Mucosa of descending colon (tissue), 3 donors: Measurements from ENCODE around the gene TRIM14. TPM values are rescaled to one million over a fixed set of nuclear protein-coding genes. Genes with fewer than 3 reads are reported as not detected.

Source experiments
- ATAC-seq: fragments of 200-7000 bp; cut with Tn5 transposase; one replicate; pipeline ENCODE4 v1.9.1; 2020; ENCODE audit warnings: mild to moderate bottlenecking, moderate library complexity
- DNase-seq, 3 donors: peaks; one replicate each; pipeline ENCODE4 v3.0.0-alpha.2; 2020
- H3K36me3 ChIP-seq: fragments of 200-600 bp; one replicate; pipeline ENCODE4 v1.8.0; 2021; ENCODE audit warnings: low read depth, mild to moderate bottlenecking
- H3K4me1 ChIP-seq: fragments of 200-600 bp; one replicate; pipeline ENCODE4 v1.8.0; 2021; ENCODE audit warnings: low read depth, mild to moderate bottlenecking
- H3K4me3 ChIP-seq: fragments of 200-600 bp; one replicate; pipeline ENCODE4 v1.8.0; 2021; ENCODE audit warnings: mild to moderate bottlenecking
- H3K9me3 ChIP-seq: fragments of 200-600 bp; one replicate; pipeline ENCODE4 v1.8.0; 2021; ENCODE audit warnings: mild to moderate bottlenecking
- intact Hi-C, 2 donors: fragments of 100-400 bp; cut with DNase I in 1 of 2; cut with micrococcal nuclease in 1 of 2; formaldehyde crosslinking; loops; one replicate each; pipeline versions ENCODE4 v1.11.0 to v1.11.1; 2022; cut with DNase I, micrococcal nuclease
- total RNA-seq, 3 donors: library from RNA; stranded (reverse); fragmentation: NEBNext Ultra II Directional in 2 of 3; extraction: Animal tissue kit (Norgen Biotek cat#: 25700) in 2 of 3; gene quantifications; one replicate each; pipeline versions ENCODE4 v1.2.1 to v1.2.4, GENCODE V29; 2021 to 2023
- TF ChIP-seq, protein P1 (sequence below): fragments of 200-600 bp; IDR thresholded peaks from one replicate; pipeline ENCODE4 v1.8.0; 2022; ENCODE audit warnings: antibody characterized with exemption, mild to moderate bottlenecking
- donor health status: DM: no; HTN: no; CAD: no; lungs with moderate emphysema.
- donor health status: DM: no; HTN: no; CAD: no.
- donor health status: DM: no; HTN: yes; CAD: no.

Gene TRIM14
- total RNA-seq, 3 donors from 2014 or later = 44.9 to 67.2 (median 55.6) TPM

DNA sequence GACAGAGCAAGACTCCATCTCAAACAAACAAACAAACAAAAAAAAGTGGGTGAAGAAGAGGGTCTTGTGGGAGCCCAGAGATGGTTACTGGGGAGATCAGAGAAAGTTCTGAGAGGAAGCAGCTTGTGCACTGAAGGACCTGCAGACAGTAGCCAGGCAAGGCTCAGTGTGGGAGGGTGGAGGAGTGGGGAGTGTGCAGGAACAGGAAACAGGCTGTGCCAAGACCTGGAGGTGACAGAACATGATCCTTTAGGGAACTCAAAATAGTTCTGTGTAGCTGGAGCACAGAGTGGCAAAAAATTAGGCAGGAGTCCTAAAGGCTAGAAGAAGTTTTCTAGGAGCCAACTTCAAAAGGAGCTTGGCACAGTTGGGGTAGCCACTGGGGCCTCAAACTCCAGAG, 81.7 kb downstream of the TRIM14 start:
- DNase-seq = peak in 1 of 3 donors; percentile 52
- TF ChIP-seq, protein P1, sequence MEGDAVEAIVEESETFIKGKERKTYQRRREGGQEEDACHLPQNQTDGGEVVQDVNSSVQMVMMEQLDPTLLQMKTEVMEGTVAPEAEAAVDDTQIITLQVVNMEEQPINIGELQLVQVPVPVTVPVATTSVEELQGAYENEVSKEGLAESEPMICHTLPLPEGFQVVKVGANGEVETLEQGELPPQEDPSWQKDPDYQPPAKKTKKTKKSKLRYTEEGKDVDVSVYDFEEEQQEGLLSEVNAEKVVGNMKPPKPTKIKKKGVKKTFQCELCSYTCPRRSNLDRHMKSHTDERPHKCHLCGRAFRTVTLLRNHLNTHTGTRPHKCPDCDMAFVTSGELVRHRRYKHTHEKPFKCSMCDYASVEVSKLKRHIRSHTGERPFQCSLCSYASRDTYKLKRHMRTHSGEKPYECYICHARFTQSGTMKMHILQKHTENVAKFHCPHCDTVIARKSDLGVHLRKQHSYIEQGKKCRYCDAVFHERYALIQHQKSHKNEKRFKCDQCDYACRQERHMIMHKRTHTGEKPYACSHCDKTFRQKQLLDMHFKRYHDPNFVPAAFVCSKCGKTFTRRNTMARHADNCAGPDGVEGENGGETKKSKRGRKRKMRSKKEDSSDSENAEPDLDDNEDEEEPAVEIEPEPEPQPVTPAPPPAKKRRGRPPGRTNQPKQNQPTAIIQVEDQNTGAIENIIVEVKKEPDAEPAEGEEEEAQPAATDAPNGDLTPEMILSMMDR = no peak
- no peak overlapping the region for H3K4me3 ChIP-seq
- no peaks in the 10 kb centered on the region for H3K36me3 ChIP-seq
- no peaks in the 10 kb centered on the region for H3K9me3 ChIP-seq
- peak; percentile 73 for ATAC-seq
- intact Hi-C loops = loop anchor here in 1 of 2 donors (10.0 kb wide), 1 partner anchor 113 kb away; the partner anchor contains the start of gene TRMO
- peaks cover 11% of the 10 kb centered on the region for H3K4me1 ChIP-seq

DNA sequence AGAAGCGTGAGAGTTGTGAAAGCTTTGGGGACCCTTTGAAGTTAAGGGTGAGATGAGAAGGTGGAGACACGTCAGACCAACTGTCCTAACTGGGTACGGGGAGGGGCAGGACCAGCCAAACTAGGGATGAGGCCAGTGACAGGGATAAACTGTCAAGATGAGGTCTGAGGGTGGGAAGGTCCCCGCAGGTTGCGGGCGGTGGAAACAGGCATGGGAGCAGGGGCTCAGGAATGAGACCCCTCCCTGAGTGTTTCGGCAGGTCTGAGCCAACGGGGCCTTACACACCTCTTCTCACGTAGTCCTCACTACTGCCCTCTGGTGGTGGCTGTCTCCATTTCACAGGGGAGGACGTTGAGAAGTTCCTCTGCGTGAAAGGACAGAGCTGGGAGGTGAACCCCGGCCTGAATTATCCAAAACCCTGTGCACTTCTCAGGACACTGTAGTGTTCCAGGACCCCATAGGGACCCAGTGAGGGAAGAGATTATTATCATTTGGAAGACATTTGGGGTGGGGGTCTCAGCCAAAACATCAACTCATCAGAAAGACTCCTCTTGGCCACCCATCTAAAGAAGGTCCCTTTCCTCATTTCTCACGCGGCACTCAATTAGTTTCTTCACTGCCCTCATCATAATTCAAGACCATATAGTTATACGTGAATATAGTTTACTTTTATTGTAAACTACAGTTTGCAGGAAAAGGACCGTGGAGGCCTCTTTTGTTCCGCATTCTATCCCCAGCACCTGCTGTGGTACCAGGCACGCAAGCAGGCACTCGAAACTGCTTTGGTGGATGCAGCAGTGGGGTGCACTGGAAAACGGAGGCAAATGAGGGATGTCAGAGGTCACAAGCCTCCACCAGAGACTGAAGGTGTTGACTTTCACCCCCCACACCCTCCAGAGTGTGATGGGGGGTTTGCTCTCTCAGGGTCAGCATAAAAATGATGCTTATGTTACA, 84.2 kb downstream of the TRIM14 start:
- Histone ChIP-seq H3K36me3 (no peaks in the 10 kb centered on the region), H3K9me3 (no peaks in the 10 kb centered on the region), H3K4me1 (peaks cover 11% of the 10 kb centered on the region), H3K4me3 (no peak overlapping the region)
- peak; percentile 77 to 96 (median 83) for DNase-seq
- intact Hi-C loops = loop anchor here in 1 of 2 donors (10.0 kb wide), 1 partner anchor 110 kb away; the partner anchor contains the start of gene TRMO
- TF ChIP-seq, protein P1 = peak; percentile 75
- peak; percentile 95 for ATAC-seq

DNA sequence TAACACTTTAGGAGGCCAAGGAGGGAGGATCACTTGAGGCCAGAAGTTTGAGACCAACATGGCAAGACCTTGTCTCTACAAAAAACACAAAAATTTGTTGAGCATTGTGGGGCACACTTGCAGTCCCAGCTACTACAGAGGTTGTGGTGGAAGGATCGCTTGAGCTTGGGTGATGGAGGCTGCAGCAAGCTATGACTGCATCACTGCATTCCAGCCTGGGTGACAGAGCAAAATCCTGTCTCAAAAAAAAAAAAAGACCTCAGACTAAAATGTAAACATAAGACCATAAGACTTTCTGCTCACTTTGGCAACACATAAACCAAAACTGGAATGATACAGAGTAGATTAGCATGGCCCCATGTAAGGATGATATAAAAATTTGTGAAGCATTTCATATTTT, 87.1 kb downstream of the TRIM14 start:
- TF ChIP-seq, protein P1 = no peak
- intact Hi-C loops = loop anchor here in 1 of 2 donors (10.0 kb wide), 1 partner anchor 107 kb away; the partner anchor contains the start of gene TRMO
- H3K36me3 ChIP-seq = no peaks in the 10 kb centered on the region
- H3K9me3 ChIP-seq = no peaks in the 10 kb centered on the region
- ATAC-seq (no peak), DNase-seq (no peak)
- H3K4me3 ChIP-seq = no peak overlapping the region
- H3K4me1 ChIP-seq = peaks cover 6% of the 10 kb centered on the region

DNA sequence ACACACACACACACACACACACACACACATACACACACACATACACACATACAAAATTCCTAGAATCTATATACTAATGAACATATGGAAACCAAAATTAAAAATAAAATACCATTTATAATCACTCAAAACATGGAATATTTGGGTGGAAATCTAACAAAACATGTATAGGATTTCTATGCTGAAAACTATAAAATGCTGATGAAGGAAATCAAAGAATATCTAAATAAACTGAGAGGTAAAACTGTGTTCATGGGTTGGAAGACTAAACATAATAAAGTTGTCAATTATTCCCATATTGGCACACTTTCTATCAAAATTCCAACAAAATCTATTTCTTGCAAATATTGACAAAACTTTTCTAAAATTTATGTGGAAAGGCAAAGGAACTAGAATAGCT, 87.9 kb downstream of the TRIM14 start:
- TF ChIP-seq, protein P1 = no peak
- no peaks in the 10 kb centered on the region for H3K36me3 ChIP-seq
- H3K4me1 ChIP-seq = peaks cover 6% of the 10 kb centered on the region
- H3K9me3 ChIP-seq = no peaks in the 10 kb centered on the region
- ATAC-seq (no peak), DNase-seq (no peak)
- H3K4me3 ChIP-seq = no peak overlapping the region
- intact Hi-C loops = loop anchor here in 1 of 2 donors (10.0 kb wide), 1 partner anchor 106 kb away; the partner anchor contains the start of gene TRMO

DNA sequence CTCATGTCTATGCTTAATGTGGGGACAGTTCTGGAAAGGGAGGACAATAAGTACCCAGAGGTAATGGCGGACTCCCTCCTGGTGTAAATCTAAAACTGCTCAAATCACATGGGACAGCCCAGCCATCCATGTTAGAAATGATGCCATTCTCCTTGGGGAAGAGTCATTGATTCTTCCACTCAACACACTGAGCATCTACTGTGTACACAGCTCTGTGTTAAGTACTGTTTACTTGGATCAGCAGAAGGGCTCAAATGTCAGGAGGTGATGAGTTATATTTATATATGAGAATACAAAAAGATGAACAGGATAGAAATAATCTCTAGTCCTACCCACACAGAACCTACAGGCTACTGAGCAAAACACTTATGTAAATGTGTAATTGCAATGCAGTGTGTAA, 94.3 kb downstream of the TRIM14 start:
- TF ChIP-seq, protein P1 = no peak
- H3K4me3 ChIP-seq = no peak overlapping the region
- no peaks in the 10 kb centered on the region for H3K4me1 ChIP-seq
- ATAC-seq (no peak), DNase-seq (no peak)
- no peaks in the 10 kb centered on the region for H3K36me3 ChIP-seq
- no peaks in the 10 kb centered on the region for H3K9me3 ChIP-seq
- intact Hi-C loops = no loop called here
